ENCODE results near the gene AFF1. TPM values are rescaled to one million over a fixed set of nuclear protein-coding genes. Genes with fewer than 3 reads are reported as not detected.

AFF1 gene
- total and polyA plus RNA-seq, 2 donors from 2014 or later = 13.4 to 187 TPM

DNA sequence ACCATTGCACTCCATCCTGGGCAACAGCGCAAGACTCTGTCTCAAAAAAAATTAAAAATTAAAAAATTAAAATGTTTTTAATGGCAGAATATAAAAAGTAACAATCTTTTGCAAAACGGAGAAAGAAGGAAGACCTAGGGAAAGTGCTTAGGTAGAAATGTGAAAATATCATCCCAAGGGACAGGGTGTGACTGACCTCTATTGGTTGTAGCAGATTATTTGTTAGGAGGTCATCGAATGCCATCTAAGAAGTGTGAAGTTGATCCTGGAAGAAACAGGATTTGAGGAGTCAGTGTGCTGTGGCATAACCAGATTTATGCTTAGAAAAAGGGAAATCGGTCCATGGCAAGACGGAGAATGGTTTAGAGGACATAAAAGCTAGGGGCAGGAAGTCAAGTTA, 24.4 kb upstream of the AFF1 start:
- Histone ChIP-seq H3K27ac (ENCODE audit: low read depth in 2 of 2, low read length in 2 of 2) (no peak overlapping the region), H3K9ac (ENCODE audit: low read length in 3 of 3) (no peak overlapping the region), H3K36me3 (ENCODE audit: control insufficient read depth in 2 of 3, insufficient read depth in 3 of 3, low read length in 3 of 3) (no peaks in the 10 kb centered on the region), H3K27me3 (ENCODE audit: control insufficient read depth, insufficient read depth, low read length) (no peaks in the 10 kb centered on the region), H3K4me1 (ENCODE audit: control insufficient read depth in 2 of 3, insufficient read depth in 2 of 3, low read depth in 1 of 3, low read length in 3 of 3) (peaks cover 0 to 5% (median 0%) of the 10 kb centered on the region in 3 donors), H3K9me3 (ENCODE audit: control insufficient read depth in 2 of 3, insufficient read depth in 1 of 3, low read length in 3 of 3) (no peaks in the 10 kb centered on the region), H3K4me3 (ENCODE audit: low read length in 3 of 3) (no peak overlapping the region)
- DNase-seq = no peak
- TF ChIP-seq, protein P1, sequence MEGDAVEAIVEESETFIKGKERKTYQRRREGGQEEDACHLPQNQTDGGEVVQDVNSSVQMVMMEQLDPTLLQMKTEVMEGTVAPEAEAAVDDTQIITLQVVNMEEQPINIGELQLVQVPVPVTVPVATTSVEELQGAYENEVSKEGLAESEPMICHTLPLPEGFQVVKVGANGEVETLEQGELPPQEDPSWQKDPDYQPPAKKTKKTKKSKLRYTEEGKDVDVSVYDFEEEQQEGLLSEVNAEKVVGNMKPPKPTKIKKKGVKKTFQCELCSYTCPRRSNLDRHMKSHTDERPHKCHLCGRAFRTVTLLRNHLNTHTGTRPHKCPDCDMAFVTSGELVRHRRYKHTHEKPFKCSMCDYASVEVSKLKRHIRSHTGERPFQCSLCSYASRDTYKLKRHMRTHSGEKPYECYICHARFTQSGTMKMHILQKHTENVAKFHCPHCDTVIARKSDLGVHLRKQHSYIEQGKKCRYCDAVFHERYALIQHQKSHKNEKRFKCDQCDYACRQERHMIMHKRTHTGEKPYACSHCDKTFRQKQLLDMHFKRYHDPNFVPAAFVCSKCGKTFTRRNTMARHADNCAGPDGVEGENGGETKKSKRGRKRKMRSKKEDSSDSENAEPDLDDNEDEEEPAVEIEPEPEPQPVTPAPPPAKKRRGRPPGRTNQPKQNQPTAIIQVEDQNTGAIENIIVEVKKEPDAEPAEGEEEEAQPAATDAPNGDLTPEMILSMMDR (IDR thresholded peaks at IDR 0.05; ENCODE audit: borderline replicate concordance, extremely low read depth, insufficient read depth) = no peak
- intact Hi-C loops (cut with DNase I) = loop anchor here (10.0 kb wide), 1 partner anchor 324 kb away; no protein-coding TSS in a partner anchor
- FAIRE-seq = no peak

DNA sequence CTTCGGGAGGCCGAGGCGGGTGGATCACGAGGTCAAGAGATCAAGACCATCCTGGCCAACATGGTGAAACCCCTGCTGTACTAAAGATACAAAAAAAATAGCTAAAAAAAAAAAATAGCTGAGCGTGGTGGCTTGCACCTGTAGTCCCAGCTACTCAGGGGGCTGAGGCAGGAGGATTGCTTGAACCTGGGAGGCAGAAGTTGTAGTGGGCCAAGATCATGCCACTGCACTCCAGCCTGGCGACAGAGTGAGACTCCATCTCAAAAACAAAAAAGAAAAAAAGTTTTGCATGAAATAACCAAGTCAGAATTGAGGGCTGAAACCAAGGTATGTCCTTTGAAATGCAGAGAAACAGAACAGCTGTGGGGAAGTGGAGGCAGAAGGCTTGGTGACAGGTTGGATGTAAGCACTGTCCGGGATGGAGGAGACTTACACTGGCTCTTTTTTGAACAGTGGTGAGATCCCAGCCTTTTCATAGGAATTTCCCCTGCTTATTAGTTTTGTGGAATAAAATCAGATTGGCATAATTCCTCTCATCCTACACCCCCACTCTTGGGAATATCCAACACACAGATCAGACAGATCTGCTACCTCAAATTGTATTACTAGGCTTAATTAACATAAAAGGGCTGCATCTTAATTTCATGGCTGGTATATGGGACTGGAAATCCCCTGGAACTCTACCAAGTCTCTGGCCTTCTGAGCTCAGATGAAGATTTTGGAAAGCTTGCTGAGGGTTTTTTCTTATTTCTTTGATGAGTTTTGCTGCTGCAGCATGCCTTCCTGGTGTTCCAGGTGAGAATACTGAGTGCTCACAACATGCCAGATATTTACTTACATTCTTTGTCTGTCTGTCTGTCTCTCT, 23.8 kb upstream of the AFF1 start:
- no peaks in the 10 kb centered on the region for H3K36me3 ChIP-seq (ENCODE audit: control insufficient read depth in 2 of 3, insufficient read depth in 3 of 3, low read length in 3 of 3)
- FAIRE-seq (no peak), DNase-seq (no peak)
- peaks cover 0 to 5% (median 0%) of the 10 kb centered on the region in 3 donors for H3K4me1 ChIP-seq (ENCODE audit: control insufficient read depth in 2 of 3, insufficient read depth in 2 of 3, low read depth in 1 of 3, low read length in 3 of 3)
- intact Hi-C loops (cut with DNase I) = loop anchor here (10.0 kb wide), 1 partner anchor 324 kb away; no protein-coding TSS in a partner anchor
- no peaks in the 10 kb centered on the region for H3K9me3 ChIP-seq (ENCODE audit: control insufficient read depth in 2 of 3, insufficient read depth in 1 of 3, low read length in 3 of 3)
- no peaks in the 10 kb centered on the region for H3K27me3 ChIP-seq (ENCODE audit: control insufficient read depth, insufficient read depth, low read length)
- no peak overlapping the region for H3K27ac ChIP-seq (ENCODE audit: low read depth in 2 of 2, low read length in 2 of 2)
- H3K4me3 ChIP-seq (ENCODE audit: low read length in 3 of 3) = no peak overlapping the region
- H3K9ac ChIP-seq (ENCODE audit: low read length in 3 of 3) = no peak overlapping the region
- TF ChIP-seq, protein P1 (IDR thresholded peaks at IDR 0.05; ENCODE audit: borderline replicate concordance, extremely low read depth, insufficient read depth) = no peak

DNA sequence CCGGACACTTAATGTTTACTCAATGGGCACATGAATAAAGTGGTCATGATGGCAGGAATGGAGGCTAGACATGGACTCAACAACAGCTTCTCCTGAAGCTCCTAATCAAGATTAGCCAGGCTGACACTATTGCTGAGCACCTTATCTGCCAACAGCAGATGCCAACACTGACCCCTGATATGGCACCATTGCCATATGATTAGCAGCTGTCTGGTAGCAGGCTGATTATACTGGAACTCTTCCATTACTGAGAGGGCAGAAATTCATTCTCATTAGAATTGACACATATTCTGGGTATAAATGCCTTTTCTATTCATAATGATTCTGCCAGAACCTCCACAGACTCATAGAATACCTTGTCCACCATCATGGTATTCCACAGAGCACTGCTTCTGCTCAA, 18.4 kb upstream of the AFF1 start:
- H3K4me3 ChIP-seq (ENCODE audit: low read length in 3 of 3) = no peak overlapping the region
- no peaks in the 10 kb centered on the region for H3K4me1 ChIP-seq (ENCODE audit: control insufficient read depth in 2 of 3, insufficient read depth in 2 of 3, low read depth in 1 of 3, low read length in 3 of 3)
- TF ChIP-seq, protein P1 (IDR thresholded peaks at IDR 0.05; ENCODE audit: borderline replicate concordance, extremely low read depth, insufficient read depth) = no peak
- intact Hi-C loops (cut with DNase I) = loop anchor here (10.0 kb wide), 1 partner anchor 318 kb away; no protein-coding TSS in a partner anchor
- no peaks in the 10 kb centered on the region for H3K9me3 ChIP-seq (ENCODE audit: control insufficient read depth in 2 of 3, insufficient read depth in 1 of 3, low read length in 3 of 3)
- no peak for FAIRE-seq
- H3K27me3 ChIP-seq (ENCODE audit: control insufficient read depth, insufficient read depth, low read length) = no peaks in the 10 kb centered on the region
- H3K36me3 ChIP-seq (ENCODE audit: control insufficient read depth in 2 of 3, insufficient read depth in 3 of 3, low read length in 3 of 3) = no peaks in the 10 kb centered on the region
- no peak for DNase-seq
- no peak overlapping the region for H3K9ac ChIP-seq (ENCODE audit: low read length in 3 of 3)
- H3K27ac ChIP-seq (ENCODE audit: low read depth in 2 of 2, low read length in 2 of 2) = no peak overlapping the region
